Measurements from ENCODE around the gene PTAR1.

The PTAR1 gene

GRCh38 chr9:69798744-69799143, 38.9 kb upstream of the PTAR1 start:
- no peak overlapping the region for H3K4me3 ChIP-seq (replicated peaks; ENCODE audit: low read depth, low read length)
- TF ChIP-seq, protein P1, sequence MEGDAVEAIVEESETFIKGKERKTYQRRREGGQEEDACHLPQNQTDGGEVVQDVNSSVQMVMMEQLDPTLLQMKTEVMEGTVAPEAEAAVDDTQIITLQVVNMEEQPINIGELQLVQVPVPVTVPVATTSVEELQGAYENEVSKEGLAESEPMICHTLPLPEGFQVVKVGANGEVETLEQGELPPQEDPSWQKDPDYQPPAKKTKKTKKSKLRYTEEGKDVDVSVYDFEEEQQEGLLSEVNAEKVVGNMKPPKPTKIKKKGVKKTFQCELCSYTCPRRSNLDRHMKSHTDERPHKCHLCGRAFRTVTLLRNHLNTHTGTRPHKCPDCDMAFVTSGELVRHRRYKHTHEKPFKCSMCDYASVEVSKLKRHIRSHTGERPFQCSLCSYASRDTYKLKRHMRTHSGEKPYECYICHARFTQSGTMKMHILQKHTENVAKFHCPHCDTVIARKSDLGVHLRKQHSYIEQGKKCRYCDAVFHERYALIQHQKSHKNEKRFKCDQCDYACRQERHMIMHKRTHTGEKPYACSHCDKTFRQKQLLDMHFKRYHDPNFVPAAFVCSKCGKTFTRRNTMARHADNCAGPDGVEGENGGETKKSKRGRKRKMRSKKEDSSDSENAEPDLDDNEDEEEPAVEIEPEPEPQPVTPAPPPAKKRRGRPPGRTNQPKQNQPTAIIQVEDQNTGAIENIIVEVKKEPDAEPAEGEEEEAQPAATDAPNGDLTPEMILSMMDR (IDR thresholded peaks at IDR 0.05; ENCODE audit: low read length, missing control alignments) = no peak
- no peak for DNase-seq (ENCODE audit: low read depth)

DNA sequence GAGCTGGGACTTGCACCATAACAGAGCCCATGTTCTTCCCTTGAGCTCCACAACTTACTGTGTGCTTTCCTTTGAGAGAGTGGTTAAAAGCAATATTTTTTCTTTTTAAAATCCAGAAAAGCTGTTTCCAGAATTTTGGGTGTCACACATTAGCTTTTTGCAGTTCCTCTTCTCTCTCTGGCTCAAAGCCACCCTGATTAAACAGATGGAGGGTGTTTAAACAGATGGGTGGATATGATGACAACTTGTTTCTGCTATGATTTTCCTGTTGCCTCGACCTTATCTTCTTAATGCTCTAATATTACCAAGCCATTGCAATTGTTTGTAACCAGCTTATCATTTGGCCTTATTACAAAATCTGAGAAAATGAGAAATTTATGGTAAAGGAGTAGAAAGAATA, 37.9 kb upstream of the PTAR1 start:
- DNase-seq (ENCODE audit: low read depth) = no peak
- TF ChIP-seq, protein P1 (IDR thresholded peaks at IDR 0.05; ENCODE audit: low read length, missing control alignments) = no peak
- H3K4me3 ChIP-seq (replicated peaks; ENCODE audit: low read depth, low read length) = no peak overlapping the region

GRCh38 chr9:69794356-69794755, 34.5 kb upstream of the PTAR1 start:
- TF ChIP-seq, protein P1 (IDR thresholded peaks at IDR 0.05; ENCODE audit: low read length, missing control alignments) = no peak
- no peak for DNase-seq (ENCODE audit: low read depth)
- no peak overlapping the region for H3K4me3 ChIP-seq (replicated peaks; ENCODE audit: low read depth, low read length)

DNA sequence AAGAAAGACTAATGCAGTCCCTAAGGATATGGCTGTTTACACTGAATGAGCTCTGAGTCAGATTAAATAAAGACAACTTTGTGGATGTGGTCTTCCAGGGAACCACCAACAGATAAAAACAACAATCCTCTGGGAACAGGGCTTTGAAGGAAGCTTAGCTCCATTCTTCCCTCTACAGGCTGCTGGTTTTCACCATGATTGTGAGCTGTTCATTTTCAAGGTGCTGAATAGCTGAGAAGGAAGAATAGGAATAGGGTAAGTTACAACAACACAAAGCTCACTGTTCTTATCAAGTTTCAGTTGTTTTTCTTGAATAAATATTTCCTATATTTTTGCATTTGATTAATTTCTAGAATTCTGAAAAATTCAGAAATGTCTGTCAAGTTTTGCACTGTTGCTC, 25.9 kb upstream of the PTAR1 start:
- TF ChIP-seq, protein P1 (IDR thresholded peaks at IDR 0.05; ENCODE audit: low read length, missing control alignments) = peak; percentile 40
- DNase-seq (ENCODE audit: low read depth) = peak; percentile 53
- no peak overlapping the region for H3K4me3 ChIP-seq (replicated peaks; ENCODE audit: low read depth, low read length)

DNA sequence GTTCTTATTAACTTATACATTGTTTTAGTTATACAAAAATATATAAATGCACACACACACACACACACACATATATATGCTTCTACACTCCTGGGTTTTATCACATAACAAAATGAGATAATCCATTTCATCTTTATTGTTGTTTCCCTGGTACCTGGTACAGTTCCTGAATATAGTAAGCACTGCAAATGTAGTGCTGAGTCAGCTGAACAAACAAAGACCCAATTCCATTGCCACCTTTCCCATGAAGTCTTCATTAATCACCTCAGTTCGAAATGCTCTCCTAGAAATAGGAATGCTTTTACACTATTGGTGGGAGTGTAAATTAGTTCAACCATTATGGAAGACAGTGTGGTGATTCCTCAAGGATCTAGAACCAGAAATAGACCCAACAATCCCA, 13.4 kb upstream of the PTAR1 start:
- DNase-seq (ENCODE audit: low read depth) = no peak
- TF ChIP-seq, protein P1 (IDR thresholded peaks at IDR 0.05; ENCODE audit: low read length, missing control alignments) = no peak
- no peak overlapping the region for H3K4me3 ChIP-seq (replicated peaks; ENCODE audit: low read depth, low read length)

- TF ChIP-seq, protein P1 (IDR thresholded peaks at IDR 0.05; ENCODE audit: low read length, missing control alignments) = no peak
- no peak overlapping the region for H3K4me3 ChIP-seq (replicated peaks; ENCODE audit: low read depth, low read length)
- DNase-seq (ENCODE audit: low read depth) = peak; percentile 74
These were observed 12.1 kb upstream of the PTAR1 start for GRCh38 chr9:69771775-69772418.

DNA sequence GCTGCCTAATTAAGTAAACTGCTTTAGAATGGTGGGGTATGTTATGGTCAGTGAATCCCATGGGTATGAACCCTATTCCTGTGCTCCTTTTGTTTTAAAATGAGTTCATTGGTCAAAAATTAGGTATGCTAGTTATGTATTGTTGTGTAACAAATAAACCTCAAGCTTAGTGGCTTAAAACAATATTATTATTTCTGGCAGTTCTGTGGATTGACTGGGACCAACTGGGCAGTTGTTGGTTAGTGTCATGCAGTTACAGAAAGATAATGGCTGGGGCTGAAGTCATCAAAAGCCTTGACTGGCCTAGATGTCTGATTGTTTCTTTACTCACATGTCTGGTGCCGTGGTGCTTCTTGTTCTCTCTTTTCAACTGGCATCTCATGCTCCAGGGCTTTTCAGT, 8.9 kb upstream of the PTAR1 start:
- no peak overlapping the region for H3K4me3 ChIP-seq (replicated peaks; ENCODE audit: low read depth, low read length)
- TF ChIP-seq, protein P1 (IDR thresholded peaks at IDR 0.05; ENCODE audit: low read length, missing control alignments) = no peak
- peak; percentile 38 for DNase-seq (ENCODE audit: low read depth)

Measured in fibroblast of pulmonary artery (primary cell).